NOMO-1 treated with dmso at 0.1 percent for 144 hours (cell line): Measurements from ENCODE around the gene FOXN4.

Experiments
- DNase-seq: peaks from one replicate; lab custom pipeline; 2025; ENCODE audit not compliant: unreplicated experiment; lab: John Stamatoyannopoulos, UW

The FOXN4 gene

GRCh38 chr12:109281452-109281851, 27.6 kb downstream of the FOXN4 start:
- no peak for DNase-seq

- no peak for DNase-seq
These were observed 29.6 kb downstream of the FOXN4 start for GRCh38 chr12:109279525-109279924.

GRCh38 chr12:109278912-109279311, 30.2 kb downstream of the FOXN4 start:
- DNase-seq = no peak

GRCh38 chr12:109277899-109278762, 31.0 kb downstream of the FOXN4 start:
- peak; percentile 10 for DNase-seq

- DNase-seq = no peak
These were observed 31.7 kb downstream of the FOXN4 start for GRCh38 chr12:109277255-109277898.

- no peak for DNase-seq
These were observed 32.9 kb downstream of the FOXN4 start for GRCh38 chr12:109276160-109276559.

- DNase-seq = no peak
These were observed 33.9 kb downstream of the FOXN4 start for GRCh38 chr12:109275173-109275572.

- DNase-seq = no peak
These were observed 34.7 kb downstream of the FOXN4 start for GRCh38 chr12:109274381-109274780.

- no peak for DNase-seq
These were observed 35.7 kb downstream of the FOXN4 start for GRCh38 chr12:109273354-109273753.

GRCh38 chr12:109271418-109271817, 37.7 kb downstream of the FOXN4 start:
- no peak for DNase-seq

- DNase-seq = no peak
These were observed 38.6 kb downstream of the FOXN4 start for GRCh38 chr12:109270494-109270893.

GRCh38 chr12:109269428-109269827, 39.7 kb downstream of the FOXN4 start:
- DNase-seq = no peak

- no peak for DNase-seq
These were observed 40.2 kb downstream of the FOXN4 start for GRCh38 chr12:109268896-109269295.

GRCh38 chr12:109267361-109267760, 41.7 kb downstream of the FOXN4 start:
- no peak for DNase-seq

GRCh38 chr12:109266106-109266879, 42.8 kb downstream of the FOXN4 start:
- no peak for DNase-seq

GRCh38 chr12:109264943-109265650, 44.0 kb downstream of the FOXN4 start:
- DNase-seq = no peak

- DNase-seq = peak; percentile 28
These were observed 44.8 kb downstream of the FOXN4 start for GRCh38 chr12:109264095-109264942.

- no peak for DNase-seq
These were observed 45.6 kb downstream of the FOXN4 start for GRCh38 chr12:109263439-109263838.

GRCh38 chr12:109261939-109262338, 47.1 kb downstream of the FOXN4 start:
- no peak for DNase-seq

GRCh38 chr12:109261087-109261486, 48.0 kb downstream of the FOXN4 start:
- no peak for DNase-seq
